ENCODE data around the gene CD82. TPM values are rescaled to one million over a fixed set of nuclear protein-coding genes. Genes with fewer than 3 reads are reported as not detected.
"Not testable (repeated sequence)": the region's sequence is repeated elsewhere in the genome, so short reads cannot be mapped to it uniquely, and the experiment has no call there.

The CD82 gene
- polyA plus RNA-seq, 4 donors, result 5.1 to 24.8 (median 16.9) TPM

DNA sequence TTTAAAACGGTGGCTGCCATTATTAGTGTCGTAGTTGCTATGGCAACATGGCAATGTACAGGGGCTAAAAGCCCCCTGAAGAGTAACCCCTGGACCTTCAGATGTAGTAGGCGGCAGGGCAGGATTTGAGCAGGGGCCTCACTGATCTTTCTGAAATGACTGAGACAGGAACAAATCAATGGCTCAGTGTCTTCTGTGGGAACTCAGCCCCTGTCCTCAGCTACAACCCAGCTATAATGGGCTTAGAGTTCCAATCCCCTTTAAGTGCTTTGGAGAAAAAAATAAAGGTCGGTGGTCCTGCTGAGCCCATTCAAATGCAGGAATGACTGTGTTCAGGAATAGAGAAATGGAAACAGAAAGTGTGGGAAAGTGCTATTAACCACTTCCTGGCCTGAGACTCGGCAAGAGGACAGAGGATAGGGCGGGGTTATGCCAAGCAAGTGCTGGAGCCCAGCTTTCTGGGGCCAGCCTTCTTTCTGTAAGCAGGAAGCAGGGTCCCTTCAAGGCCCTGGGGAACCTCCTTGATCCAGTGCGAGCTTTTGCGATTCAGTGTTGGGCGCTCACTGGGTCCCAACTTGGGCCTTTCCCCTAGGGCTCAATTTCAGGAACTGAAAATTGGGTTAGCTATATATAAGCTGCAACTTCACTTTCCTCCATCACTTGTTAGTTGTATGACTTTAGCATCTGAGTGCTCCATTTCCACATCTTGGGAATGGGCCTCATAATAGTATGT lies 6.1 kb upstream of the CD82 start:
- no peak for DNase-seq (ENCODE audit: low read depth in 4 of 4, low spot score in 3 of 4)

- not testable (repeated sequence) for DNase-seq (ENCODE audit: low read depth in 4 of 4, low spot score in 3 of 4)
Observed at GRCh38 chr11:44559940-44560300, 5.5 kb upstream of the CD82 start.

GRCh38 chr11:44561275-44561805 lies 4.1 kb upstream of the CD82 start:
- no peak for DNase-seq (ENCODE audit: low read depth in 4 of 4, low spot score in 3 of 4)

GRCh38 chr11:44561964-44562734 lies 3.3 kb upstream of the CD82 start:
- DNase-seq (ENCODE audit: low read depth in 4 of 4, low spot score in 3 of 4), result no peak

DNA sequence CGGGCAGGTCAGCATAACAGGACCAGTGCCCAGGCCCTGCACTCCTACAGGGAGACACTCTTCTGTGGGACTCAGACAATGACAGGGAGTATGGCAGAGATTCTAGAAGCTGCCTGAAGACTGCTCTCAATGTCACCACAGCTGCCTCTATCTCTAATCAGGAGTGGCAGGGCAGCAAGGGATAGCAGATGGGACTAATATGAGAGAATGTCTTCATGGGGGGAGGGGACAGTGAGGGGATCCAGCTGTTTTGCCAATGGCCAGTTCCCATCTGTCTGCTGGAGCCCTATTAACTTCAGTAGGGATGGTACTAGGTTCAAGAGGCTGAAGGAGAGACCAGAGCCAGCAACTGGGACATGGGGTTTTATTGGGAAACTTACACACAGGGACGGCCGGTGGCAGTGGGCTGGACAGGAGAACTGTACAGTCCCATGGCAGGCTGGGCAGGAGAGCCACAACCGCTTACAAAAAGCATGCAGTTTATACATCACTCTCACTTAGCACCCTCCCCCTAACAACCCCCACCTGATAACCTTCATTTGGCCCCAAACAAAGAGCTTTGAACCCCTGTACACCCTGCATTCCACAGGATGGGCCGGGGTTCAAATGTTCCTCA lies 2.5 kb upstream of the CD82 start:
- DNase-seq (ENCODE audit: low read depth in 4 of 4, low spot score in 3 of 4), result no peak

DNA sequence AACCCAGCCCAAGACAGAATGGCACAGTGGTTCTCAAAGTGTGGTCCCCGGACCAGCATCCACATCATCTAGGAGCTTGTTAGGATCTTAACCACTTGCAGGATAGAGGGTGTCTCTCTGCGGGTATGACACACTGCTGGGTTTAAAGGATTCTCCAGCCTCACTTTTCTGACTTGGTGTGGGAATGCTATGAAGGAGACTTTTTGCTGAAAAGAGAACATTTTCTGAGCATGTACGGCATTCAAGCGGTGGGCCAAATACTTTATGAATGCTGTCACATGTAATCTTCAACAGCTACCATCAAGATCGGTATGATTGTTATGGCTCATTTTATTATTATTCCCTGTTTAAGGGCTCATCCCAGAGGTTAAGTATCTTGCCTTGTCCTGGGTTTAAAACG lies 1.8 kb upstream of the CD82 start:
- DNase-seq (ENCODE audit: low read depth in 4 of 4, low spot score in 3 of 4), result no peak

- DNase-seq (ENCODE audit: low read depth in 4 of 4, low spot score in 3 of 4), result no peak
Observed at GRCh38 chr11:44564166-44564565, 1.3 kb upstream of the CD82 start.

DNA sequence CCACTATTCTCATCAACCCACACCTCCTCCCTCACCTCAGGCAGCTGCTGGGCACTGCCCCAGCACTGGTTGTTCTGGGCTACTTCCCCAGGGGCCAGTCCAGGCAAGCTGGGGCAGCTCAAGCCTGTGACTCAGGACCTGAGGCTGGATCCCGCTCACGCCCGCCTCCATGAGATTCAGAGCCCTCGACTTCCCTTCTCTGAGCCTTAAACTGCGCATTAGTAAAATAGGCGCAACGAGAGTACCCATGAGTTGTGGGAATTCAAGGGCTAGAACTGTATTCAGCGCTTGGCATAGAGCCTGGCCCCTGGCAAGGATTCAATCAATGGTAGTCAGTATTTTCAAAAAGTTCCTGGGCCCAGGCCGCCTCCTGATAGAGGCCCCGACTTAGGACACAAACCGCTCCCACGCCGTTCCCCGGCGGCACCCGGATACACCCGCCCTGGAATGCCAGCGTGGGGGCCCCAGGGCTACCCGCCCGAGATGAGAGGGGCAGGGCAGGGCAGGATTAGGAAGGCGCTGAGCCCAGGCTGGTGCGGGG lies 723 bp upstream of the CD82 start:
- peak in 1 of 4 donors; percentile 36 for DNase-seq (ENCODE audit: low read depth in 4 of 4, low spot score in 3 of 4)

DNA sequence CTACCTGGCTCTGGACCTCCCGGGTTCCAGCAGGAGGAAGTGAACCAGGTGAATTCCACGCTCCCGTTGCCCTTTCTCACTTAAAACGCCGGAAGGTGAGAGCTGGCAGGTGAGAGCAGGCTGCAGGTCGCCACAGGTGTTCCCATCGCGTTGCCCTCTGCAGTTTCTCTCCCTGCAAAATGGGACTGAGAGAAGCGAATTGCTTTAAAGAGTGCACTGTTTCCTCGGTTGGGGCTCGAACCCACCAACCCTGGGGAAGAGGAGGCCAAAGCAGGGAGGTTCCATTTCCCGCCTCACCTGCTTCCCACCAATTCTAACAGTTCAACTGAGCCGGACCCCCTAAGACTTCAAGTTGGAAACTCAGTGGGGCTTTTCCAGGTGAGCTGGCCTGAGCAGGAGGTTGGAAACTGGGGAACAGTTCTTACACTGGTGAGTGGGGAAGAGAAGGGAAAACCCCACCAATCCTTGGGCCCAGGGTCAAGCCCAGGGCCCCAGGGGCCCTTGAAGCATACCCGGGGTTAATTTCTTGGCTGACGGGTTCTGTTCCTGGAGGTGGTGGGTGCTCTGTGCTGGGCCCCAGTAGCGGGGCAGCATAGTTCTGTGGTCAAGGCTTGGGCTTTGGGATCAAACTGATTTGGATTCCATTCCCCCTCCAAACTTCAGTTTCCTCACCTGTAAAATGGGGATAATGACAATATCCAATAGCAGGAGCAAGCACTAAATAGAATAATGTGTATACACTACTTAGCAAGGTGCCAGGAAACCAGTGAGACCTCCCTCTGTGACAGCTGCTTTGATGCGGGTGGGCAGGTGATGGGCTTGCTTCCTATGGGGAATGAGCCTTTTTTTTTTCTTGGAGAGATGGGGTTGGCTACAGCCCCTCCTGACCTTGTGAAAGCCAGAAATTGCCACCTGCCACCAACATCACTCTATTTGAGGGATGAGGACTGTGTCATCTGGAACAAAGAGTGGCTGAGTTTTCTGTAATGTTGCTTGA lies 788 bp downstream of the CD82 start:
- DNase-seq (ENCODE audit: low read depth in 4 of 4, low spot score in 3 of 4), result no peak

DNA sequence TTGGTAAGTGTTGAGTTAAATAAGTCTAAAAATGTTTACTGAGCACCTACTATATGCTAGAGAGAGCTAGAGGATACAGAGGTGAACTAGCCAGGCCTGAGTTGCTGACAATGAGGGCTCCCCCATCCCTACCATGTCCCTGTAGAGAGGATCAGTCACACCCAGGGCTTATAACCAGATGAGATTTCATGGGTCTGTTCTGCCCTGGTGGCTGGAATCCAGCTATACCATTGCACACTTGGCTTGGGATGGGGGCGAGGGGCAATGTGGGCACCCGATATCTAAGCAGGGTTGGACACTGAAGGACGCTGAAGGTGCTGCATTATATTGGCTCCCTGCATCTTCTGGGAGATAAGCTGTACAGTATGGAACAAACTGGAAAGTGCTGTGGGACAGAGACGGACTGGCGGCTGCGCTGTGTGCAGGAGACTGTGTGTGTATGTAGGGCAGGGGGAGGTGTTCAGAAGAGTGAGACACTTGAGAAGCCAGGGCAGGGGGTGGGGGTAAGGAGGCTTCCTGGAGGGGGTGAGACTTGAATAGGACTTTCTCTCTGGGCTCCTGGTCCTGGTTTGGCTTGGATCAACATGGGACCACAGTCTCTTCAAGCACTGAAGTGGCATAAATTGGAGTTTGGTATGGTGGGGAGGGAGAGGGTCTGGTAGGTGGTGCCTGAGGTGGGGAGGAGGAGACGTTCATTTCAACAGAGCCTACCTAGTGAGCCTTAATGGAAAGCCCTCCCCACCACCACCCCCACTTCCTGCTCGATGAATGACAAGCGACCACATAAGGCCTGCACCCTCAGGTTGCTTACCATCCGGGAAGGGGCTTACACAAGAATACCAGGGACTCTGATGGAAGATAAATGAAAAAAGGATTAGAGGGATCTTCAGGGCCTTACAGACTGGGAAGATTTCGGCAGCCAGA lies 1.8 kb downstream of the CD82 start:
- no peak for DNase-seq (ENCODE audit: low read depth in 4 of 4, low spot score in 3 of 4)

DNA sequence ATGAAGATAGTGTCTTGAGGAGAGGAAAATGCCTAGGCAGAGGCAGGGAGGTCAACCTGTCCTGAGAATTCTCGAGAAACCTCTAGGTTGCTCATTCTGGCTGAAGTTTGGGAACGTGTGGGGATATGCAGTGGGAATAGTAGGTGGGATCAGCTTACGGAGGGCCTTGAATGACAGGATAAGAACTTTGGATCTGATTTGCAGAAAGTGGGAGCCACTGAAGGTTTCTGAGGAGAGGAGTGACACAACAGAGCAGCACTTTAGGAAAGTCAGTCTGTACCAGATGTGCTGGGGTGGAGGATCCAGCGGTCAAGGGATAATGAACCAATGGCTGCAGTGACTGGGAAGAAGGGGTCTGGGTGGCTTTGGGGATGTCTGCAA lies 2.4 kb downstream of the CD82 start:
- DNase-seq (ENCODE audit: low read depth in 4 of 4, low spot score in 3 of 4), result no peak

GRCh38 chr11:44568331-44568657 lies 2.8 kb downstream of the CD82 start:
- DNase-seq (ENCODE audit: low read depth in 4 of 4, low spot score in 3 of 4), result no peak

DNA sequence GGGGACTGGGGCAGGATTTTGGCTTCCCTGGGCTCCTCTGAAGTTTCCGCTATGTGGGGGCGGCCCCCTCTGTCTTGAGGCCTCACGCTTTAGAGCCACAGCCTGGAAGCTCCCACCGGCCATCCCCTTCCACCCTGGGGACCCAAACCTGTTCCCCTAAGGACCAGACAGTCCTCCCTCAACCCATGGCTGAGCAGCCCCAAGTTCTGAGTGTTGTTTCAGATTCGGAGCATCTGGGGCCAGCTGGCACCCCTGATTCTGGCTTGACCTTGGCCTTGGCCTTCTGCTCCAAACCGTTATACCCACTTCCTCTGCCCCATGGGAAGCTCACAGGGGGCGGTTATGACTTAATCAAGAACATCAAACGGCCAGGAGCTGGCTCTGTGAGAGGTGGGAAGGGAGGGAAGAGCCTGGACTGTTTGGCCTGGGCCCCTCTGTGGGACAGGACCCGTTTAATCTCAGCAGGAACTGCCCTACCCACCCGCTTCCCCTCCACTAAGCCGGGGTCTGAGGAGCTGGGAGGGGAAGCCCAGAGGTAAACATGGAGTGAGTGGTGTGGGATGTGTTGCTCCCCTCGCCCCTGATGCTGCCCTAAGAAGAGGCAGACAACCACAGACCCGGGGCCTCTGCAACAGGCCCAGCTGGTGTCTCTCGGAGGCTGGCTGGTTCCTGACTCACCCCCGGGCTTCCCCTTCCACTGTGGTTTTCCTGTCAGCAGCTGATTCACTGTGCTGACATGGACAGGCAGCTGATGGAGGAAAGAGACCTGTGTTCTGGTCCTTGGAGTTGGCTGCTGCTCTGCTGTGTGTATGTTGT lies 3.4 kb downstream of the CD82 start:
- DNase-seq (ENCODE audit: low read depth in 4 of 4, low spot score in 3 of 4), result no peak

DNA sequence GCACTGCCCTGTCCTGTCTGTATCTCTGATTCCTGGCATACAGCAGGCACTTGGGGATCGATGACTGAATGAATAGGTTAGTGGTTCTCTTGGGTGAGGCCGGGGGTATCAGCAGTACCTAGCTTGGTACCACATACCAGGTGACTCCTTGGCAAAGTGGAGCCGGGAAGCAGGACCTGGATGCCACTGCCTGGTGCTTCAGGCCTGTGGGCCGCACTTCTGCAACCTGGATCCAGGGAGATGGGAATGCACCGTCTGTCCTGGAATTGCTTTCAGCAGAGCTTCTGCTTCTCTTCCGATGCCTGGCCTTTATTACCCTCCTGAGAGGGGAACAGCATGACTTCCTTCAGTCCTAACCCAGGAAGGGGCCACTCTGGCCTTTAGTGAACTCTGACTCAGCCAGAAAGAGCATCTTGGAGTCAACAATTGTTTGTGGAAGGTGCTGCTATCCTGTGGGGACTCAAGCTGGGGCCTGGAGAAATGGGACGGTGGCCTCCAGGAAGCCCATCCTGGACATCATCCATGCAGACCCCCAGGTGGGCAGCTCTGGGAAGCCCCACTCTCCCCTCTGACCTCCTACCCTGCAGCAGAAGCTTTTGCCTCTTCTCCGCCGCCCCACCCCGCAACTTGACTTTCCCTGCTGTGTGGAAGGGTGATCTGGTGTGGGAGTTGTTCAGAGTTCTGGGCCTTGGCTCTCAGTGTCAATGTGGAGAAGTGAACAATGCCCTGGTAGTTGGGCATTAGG lies 5.1 kb downstream of the CD82 start:
- no peak for DNase-seq (ENCODE audit: low read depth in 4 of 4, low spot score in 3 of 4)

DNA sequence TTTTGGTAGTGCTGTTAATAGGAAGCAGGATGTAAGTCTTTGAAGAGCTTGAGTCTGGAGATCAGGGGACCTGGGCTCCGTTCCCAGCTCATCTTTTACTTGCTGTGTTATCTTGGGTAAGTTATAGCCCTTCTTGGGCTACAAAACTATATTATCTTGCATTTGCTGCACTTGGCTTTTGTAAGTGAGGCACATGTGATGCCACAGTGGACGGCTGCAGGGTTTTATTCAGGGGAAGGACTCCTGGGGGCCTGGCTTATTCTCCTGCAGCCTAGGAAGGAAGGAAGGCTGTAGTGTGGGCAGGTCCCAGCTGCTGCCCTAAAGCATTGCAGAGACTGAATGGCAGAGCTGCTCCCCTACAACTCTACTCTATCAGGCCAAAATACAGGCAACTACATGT lies 6.4 kb downstream of the CD82 start:
- no peak for DNase-seq (ENCODE audit: low read depth in 4 of 4, low spot score in 3 of 4)

GRCh38 chr11:44572436-44572835 lies 7.0 kb downstream of the CD82 start:
- no peak for DNase-seq (ENCODE audit: low read depth in 4 of 4, low spot score in 3 of 4)

DNA sequence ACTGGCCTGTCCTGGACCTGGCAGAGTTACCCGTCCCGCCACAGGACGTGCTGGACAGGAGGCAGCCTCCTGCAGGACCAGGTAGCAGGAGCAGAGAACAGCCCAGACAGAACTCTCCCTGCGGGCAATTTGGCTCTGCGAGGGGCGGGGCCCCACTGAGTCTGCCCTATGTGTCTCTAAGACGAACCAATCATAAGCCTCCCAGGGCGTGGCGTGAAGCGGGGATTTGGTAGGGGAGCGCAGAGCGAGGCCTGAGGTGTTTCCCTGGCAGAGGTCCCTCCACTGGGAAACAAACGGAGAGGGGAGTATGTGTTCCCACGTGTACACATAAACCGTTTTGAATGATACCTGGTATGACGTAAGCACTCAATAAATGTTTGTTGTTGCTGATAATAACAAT lies 7.4 kb downstream of the CD82 start:
- no peak for DNase-seq (ENCODE audit: low read depth in 4 of 4, low spot score in 3 of 4)

DNA sequence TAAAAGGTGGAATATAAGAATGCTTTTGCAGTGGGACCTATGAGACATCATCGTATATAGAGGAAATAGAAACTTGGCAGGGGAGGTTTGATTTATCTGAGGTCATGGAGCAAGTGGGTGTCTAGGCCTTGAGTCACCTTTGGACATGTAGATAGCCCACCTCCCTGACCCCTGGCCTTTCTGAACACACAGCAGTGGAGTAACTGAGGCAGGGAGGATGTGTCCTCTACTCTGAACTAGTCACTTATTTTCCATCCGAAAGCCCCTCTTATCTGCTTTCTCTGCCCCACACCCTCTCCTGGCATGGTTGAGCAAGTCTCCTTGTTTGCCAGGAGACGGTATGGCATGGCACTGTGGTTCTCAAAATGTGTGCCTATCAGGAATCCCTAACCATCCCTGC lies 7.9 kb downstream of the CD82 start:
- DNase-seq (ENCODE audit: low read depth in 4 of 4, low spot score in 3 of 4), result no peak

Data from left renal pelvis (tissue), 4 donors.